Epithelial cell of proximal tubule (primary cell): ENCODE data around the gene CDH24. TPM values are rescaled to one million over a fixed set of nuclear protein-coding genes. Genes with fewer than 3 reads are reported as not detected.

Experiments
- DNase-seq: peaks from one replicate; pipeline ENCODE4 v3.0.0-alpha.2; 2011; ENCODE audit warnings: low read depth
- H3K4me3 ChIP-seq: 2 replicates; pipeline ENCODE4 v1.5.1; 2011; ENCODE audit warnings: low read depth, mild to moderate bottlenecking, low read length
- total RNA-seq: library from RNA; depleted of rRNA; stranded (reverse); fragments of >200 nt; gene quantifications from 2 replicates; pipeline ENCODE4 v1.2.3, GENCODE V29; 2015
- TF ChIP-seq, protein P1 (sequence below): conservative IDR thresholded peaks from 2 replicates; pipeline ENCODE4 v1.5.1; 2012; ENCODE audit warnings: low read depth, mild to moderate bottlenecking, low read length

Gene CDH24
- total RNA-seq, 1 donor from 2014 or later = 17.7 TPM

DNA sequence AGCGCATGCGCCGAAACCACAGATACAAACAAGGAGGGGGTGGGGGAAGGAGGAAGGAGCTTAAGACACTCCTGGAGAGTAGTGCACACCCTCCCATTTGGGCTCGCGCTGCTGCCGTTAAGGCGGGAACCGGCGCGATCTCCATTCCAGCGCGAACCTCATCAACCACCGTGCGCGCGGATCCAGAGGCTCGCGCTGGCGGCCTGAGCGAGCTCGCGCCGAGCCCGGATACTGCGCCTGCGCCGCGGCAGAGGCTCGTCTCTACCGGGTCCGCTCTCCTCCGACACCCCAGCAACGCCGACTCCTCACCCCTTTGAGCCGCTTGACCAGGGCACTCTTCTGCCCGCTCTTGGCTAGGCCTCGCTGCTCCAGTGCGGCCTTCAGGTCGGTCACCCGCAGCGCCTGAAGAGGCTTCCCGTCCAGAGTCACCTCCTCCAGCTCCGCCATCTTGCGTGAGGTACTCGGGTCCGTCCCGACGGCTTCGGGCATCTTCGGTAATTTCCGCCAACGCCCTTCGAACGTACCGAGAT is 37.4 kb upstream of the CDH24 start, which contains the start of gene ACIN1:
Gene ACIN1 (minus strand): TSS at position 471 of the 530 bp plus-strand sequence. CDS start 24 bp downstream, at position 447.
- H3K4me3 ChIP-seq = peak within 1 kb of the TSS; percentile 74
- TF ChIP-seq, protein P1, sequence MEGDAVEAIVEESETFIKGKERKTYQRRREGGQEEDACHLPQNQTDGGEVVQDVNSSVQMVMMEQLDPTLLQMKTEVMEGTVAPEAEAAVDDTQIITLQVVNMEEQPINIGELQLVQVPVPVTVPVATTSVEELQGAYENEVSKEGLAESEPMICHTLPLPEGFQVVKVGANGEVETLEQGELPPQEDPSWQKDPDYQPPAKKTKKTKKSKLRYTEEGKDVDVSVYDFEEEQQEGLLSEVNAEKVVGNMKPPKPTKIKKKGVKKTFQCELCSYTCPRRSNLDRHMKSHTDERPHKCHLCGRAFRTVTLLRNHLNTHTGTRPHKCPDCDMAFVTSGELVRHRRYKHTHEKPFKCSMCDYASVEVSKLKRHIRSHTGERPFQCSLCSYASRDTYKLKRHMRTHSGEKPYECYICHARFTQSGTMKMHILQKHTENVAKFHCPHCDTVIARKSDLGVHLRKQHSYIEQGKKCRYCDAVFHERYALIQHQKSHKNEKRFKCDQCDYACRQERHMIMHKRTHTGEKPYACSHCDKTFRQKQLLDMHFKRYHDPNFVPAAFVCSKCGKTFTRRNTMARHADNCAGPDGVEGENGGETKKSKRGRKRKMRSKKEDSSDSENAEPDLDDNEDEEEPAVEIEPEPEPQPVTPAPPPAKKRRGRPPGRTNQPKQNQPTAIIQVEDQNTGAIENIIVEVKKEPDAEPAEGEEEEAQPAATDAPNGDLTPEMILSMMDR = no peak
- no peak for DNase-seq

DNA sequence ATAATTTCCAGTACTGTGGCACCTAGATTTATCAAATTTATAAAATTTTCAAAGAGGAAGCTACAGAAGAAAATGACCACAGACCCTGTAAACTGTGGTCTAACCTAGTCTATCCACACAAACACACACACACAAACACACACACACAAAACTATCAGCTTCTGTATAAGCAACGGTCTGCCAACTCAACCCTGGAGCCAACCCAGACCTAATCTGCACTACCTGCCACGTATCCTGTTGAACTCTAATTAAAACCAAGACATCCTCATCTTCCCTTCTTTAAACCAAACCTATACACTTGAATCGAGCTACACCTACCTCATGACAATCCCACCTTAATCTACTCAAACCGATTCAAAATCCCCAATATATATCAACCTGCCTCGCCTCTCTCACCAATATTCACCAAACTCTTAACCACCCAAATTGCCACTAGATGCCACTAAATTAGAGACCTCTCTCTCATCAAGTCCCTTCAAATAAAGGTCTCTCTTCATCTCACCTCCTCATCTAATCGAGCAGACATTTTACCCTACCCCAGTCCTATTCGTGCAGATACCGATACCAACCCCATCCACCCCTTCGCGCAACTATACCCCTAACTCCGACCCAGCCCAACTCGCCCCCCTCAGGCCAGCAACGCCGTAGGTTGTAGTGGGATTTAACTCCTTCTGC is 36.8 kb upstream of the CDH24 start:
- H3K4me3 ChIP-seq = peak overlapping the region; percentile 74
- TF ChIP-seq, protein P1 = peak; percentile 20
- no peak for DNase-seq

DNA sequence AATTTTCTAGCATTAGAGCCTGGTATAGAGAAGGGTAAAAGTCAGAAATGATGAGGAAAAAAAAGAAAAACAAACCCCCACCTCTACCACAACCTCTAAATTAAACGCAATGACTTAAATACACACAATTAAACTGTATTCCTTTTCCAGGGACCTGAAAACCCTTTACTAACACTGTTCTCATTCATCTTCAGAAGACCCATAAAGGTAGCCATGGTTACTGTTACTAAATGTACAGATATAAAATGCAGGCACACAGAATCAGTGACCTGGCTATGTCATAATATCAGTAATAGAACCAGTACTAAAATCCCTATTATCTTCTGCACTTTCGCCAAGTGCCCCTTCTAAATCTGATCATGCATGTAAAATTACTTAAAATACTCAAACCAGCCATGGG is 36.2 kb upstream of the CDH24 start:
- no peak for DNase-seq
- TF ChIP-seq, protein P1 = no peak
- H3K4me3 ChIP-seq = peak overlapping the region; percentile 74

DNA sequence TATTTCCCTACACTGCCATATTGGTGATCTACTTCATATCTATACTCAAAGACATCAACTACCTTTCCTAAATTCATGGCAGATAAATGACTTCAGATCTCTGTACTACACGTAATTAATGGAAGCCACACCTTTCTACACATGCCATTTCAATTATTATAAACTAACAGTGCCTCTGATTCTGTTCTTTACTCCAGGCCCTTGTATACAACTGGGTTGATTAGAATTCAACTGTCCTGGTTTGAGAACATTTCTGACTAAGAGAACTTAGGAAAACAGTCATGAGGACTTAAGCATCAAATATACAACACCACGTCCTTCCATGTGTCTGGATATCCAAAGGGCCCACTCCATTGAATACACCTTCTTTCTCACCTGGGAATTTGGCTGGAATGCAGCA is 35.8 kb upstream of the CDH24 start:
- DNase-seq = no peak
- H3K4me3 ChIP-seq = peak overlapping the region; percentile 74
- TF ChIP-seq, protein P1 = no peak

DNA sequence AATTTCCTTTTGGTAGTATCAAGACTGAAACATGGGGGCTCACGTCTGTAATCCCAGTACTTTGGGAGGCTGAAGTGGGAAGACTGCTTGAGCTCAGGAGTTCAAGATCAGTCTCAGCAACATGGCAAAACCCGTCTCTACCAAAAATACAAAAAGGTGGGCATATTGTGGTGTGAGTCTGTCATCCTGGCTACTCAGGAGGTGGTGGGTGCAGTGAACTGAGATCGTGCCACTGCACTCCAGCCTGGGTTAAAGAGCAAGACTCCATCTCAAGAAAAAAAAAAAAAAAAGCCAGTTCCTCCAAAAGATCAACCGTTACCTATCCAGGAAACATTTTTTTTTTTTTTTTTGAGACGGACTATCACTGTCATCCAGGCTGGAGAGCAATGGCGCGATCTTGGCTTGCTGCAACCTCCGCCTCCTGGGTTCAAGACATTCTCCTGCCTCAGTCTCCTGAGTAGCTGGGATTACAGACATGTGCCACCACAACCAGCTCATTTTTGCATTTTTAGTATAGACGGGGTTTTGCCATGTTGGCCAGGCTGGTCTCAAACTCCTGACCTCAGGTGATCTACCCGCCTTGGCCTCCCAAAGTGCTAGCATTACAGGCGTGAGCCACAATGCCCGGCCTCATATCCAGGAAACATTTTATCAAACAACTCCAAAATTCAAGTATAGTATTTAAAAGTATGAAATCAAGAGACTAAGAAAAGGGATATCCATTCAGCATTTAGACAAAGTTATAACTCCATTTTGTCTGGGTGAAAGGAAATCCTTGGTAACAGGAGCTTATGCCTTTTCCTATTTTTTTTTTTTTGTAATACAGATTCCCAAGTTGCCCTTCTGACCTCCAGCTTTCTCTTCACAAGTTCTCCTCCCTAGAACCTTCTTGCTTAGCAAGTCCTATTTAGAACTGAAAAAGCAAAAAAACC is 34.2 kb upstream of the CDH24 start:
- DNase-seq = no peak
- H3K4me3 ChIP-seq = no peak overlapping the region
- TF ChIP-seq, protein P1 = no peak

DNA sequence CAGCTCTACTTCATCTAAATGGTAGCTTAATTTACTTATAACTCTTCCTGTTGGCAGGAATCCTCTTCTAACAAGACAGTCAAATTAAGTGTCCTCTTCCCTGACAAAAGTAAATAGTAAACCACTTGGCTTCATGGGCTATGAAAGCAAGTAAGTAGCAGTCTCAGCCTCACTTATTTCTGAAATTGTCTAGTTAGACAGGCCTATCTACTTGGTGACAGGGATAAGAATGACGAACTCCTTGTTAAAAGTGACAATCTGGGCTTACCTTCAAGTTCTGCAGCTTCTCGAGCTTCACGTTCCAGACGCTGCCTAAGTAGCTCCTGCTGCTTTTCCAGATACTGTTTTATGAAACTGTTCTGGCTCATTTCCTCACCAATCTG is 32.9 kb upstream of the CDH24 start:
- TF ChIP-seq, protein P1 = no peak
- no peak for DNase-seq
- no peak overlapping the region for H3K4me3 ChIP-seq
